HG03060 (cell line): ENCODE results near the gene ZNF276.
A peak's percentile ranks its signal among the peaks of the same experiment; 100 is the strongest.
"Not testable (repeated sequence)": the region's sequence is repeated elsewhere in the genome, so short reads cannot be mapped to it uniquely, and the experiment has no call there.

ENCODE experiments used
- ATAC-seq: cut with Tn5 transposase; IDR thresholded peaks from one replicate; pipeline ENCODE4 v1.9.1; 2021; ENCODE audit warnings: low read depth, moderate number of reproducible peaks; ENCODE audit not compliant: unreplicated experiment

The ZNF276 gene

DNA sequence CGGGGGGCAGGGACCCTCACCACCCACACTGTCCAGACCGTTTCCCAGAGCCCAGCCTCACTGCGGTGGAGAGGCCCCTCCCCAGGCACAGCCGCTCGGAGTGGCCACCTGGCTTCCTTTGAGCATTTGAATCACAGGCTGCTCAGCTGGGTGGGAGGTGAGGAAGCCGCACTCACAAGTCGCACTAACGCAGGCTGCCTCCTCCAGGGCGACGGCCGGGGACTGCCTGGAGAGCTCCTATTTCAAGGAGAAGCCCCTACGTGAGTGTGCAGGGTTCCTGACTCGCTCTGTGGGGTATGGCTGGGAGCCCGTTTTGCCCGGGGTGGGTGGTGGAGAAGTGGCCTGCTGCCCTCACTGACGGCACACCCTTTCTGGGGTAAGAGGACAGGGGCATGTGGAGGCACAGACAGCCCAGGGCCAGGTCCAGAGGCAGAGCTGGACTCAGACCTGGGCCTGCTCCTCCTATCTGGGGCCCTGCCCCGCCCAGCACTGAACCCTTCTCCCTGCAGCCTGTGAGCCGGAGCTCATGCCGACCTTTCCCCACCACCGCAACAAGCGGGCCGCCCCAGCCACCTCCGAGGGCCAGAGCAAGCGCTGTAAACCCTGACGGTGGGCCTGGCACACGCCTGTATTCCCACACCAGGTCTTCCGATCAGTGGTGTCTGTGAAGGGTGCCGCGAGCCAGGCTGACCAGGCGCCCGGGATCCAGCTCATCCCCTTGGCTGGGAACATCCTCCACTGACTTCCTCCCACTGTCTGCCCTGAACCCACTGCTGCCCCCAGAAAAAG is 26.1 kb upstream of the ZNF276 start:
- ATAC-seq, result no peak

DNA sequence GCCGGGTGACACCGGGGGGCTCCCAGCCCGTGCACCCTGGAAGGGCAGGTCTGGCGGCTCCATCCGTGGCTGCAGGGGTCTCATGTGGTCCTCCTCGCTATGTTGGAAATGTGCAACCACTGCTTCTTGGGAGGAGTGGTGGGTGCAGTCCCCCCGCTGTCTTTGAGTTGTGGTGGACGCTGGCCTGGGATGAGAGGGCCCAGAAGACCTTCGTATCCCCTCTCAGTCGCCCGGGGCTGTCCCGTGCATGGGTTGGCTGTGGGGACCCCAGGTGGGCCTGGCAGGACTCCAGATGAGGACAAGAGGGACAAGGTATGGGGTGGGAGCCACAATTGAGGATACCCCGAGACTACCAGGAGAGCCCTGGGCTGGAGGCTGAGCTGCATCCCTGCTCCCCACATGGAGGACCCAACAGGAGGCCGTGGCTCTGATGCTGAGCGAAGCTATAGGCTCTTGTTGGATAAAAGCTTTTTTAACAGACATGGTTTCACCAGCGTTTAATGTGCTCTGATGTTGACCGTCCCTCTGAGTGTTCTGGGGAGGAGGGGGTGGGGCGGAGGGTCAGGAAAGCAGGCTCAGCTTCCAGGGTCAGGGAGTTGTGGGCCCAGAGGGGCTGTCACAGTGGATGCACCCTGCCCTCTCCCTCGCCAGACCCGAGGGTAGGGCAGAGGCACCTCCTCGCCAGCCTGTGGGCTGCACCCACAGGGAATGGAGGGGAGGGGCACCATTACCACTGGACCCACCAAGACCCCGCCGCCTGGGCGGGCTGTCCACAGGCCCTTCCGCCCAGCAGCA is 25.3 kb upstream of the ZNF276 start:
- no peak for ATAC-seq

DNA sequence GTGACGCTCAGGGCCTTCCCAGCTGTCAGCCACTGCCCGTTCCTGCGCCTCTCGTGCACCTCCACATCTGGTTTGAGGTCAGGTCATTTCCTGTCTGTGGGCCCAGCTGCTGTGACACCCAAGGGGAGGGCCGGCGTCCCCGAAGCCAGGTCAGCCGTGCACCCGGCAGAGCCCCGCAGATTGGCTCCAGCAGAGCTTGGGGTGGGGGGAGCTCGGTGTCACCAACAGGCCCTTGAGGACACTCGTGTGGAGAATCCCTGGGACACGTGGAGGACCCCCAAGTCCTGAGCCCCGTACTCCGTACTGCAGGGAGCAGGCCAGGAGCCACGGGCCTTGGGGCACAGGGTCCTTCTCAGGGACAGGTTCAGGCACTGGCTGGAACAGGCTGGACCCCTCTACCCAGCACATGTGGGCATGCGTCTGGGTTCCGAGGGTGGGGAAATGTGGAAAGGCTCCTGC is 24.6 kb upstream of the ZNF276 start:
- ATAC-seq, result no peak

DNA sequence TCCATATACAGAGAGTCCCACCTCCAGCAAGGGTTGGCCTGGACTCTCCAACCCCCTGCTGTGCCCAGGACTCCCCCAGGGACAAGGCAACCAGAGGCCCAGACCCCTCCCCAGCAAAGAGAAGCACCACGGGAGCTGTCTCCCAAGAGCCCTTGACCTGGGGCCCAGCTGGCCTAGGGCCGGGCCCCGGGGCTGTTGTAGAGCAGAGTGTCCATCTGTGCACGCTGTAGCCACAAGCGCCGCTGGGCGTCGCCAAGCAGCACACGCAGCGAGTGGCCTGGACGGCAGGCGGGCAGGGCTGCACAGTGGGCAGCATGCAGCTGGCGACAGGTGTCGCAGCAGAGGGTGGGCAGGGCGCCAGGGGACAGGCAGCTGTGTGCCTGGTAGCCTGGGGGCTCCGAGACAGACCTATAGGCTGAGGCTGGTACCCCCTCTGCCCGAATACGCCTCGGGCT is 24.1 kb upstream of the ZNF276 start:
- no peak for ATAC-seq

DNA sequence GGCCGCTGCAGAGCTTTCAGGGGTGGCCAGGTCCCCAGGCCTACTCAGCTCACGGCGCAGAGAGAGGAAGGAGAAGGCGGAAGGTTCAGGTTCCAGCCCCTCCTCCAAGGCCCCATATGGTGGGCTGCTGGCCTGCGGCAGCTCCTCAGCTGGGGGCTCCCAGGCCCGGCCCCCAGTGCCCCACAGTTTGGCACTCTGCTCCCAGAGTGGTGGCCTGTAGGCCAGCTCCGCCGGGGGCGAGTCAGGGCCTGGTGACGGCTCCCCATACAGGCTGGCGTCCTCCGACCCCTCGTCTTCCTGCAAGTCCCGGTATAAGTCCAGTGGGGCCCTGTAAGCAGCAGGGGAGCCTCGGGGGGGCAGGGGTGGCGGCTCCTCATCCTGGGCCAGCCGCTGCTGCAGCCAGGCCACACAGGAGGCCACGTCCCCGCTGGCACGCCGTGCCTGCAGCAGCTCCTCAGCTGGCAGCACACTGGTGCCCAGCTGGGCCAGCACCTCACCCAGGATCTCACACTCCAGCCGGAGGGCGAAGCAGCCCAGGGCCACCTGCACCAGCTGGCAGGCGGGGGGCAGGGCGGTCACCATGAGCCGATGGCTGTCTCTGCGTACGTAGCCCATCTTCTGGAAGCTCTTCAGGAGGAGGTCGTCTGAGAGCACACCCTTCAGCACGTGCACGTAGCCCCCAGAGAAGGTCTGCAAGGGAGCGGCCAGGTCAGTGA is 23.6 kb upstream of the ZNF276 start:
- ATAC-seq, result no peak

DNA sequence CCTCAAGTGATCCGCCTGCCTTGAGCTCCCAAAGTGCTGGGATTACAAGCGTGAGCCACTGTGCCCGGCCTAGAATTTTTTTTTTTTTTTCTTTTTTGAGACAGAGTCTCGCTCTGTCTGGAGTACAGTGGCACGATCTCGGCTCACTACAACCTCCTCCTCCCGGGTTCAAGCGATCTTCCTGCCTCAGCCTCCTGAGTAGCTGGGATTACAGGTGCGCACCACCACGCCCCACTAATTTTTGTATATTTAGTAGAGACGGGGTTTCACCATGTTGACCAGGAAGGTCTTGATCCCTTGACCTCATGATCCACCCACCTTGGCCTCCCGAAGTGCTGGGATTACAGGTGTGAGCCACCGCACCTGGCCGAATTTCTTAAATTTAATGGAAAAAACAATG is 22.6 kb upstream of the ZNF276 start:
- ATAC-seq, result not testable (repeated sequence)

DNA sequence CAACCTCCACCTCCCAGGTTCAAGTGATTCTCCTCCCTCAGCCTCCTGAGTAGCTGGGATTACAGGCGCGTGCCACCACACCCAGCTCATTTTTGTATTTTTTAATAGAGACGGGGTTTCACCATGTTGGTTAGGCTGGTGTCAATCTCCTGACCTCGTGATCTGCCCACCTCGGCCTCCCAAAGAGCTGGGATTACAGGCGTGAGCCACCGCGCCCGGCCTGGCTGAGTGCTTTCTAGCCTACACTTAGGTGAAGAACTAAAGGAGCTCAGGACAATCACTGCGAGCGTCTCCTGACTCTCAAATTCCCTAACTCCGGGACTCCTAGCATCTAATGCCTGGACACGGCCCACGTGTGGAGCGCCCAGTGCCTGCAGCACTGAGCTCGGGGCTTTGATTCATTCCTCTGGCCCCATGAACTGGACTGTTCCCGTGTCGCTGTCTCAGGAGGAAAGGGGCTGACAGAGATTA is 21.7 kb upstream of the ZNF276 start:
- ATAC-seq, result not testable (repeated sequence)

DNA sequence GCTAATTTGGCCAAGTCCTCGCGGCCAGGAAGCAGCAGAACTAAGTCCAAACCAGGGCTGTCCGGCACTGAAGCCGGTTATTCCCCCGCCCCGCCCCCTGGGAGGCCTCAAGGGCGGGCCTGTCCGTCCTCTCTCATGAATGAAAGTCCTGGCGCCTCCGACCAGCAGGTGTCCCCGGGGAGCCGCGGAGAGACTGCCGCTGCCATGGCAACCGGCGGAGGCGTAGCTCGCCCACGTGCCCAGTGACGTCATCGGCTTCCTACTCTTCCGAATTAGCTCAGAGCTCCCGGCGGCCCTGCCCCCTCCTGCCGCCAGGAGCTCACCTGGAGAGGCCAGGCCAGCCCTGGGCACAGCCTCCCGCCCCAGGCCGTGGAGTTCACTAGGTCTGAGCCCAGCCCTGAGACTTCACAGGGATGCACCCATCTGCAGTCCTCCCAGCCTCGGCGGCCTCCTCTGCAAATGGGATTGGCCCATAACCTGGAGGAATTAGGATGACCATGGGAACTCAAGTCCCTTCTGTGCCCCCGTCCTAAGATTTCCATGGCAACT is 21.2 kb upstream of the ZNF276 start:
- ATAC-seq, result peak; percentile 36

DNA sequence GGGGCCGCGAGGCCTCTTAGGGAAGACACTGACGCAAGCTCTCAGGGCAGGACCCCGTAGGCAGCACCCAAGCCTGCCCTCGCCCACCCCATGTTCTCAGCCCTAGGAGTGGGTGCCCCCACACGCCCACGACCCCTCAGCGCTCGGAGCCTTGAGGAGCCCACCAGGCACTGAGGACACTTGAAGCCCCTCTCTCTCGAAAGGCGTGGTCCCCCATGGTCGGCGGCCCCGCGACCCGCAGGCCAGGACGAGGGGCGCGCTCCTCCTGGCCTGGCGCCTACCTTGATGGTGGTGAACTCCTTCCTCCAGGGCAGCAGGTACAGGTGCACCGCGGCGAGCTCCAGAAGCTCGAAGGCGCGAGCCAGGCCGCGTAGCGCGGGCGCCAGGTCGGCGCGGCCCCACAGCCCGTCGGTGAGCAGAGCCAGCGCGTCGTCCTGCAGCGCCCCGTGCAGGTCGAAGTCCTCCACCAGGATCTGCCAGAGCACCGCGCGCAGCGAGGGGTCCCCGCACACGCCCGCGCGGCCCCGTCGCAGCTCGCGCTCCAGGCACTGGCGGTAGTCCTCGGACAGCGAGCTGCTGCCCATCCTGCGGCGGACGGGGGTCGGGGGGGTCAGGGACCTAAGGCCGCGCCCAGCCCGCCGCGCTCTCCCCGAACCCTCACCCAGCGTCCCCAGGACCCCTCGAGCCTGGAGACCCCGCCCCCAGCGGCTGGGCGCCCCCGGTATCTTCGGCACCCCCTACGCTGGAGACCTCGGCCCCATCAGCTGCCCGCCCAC is 20.5 kb upstream of the ZNF276 start:
- no peak for ATAC-seq

DNA sequence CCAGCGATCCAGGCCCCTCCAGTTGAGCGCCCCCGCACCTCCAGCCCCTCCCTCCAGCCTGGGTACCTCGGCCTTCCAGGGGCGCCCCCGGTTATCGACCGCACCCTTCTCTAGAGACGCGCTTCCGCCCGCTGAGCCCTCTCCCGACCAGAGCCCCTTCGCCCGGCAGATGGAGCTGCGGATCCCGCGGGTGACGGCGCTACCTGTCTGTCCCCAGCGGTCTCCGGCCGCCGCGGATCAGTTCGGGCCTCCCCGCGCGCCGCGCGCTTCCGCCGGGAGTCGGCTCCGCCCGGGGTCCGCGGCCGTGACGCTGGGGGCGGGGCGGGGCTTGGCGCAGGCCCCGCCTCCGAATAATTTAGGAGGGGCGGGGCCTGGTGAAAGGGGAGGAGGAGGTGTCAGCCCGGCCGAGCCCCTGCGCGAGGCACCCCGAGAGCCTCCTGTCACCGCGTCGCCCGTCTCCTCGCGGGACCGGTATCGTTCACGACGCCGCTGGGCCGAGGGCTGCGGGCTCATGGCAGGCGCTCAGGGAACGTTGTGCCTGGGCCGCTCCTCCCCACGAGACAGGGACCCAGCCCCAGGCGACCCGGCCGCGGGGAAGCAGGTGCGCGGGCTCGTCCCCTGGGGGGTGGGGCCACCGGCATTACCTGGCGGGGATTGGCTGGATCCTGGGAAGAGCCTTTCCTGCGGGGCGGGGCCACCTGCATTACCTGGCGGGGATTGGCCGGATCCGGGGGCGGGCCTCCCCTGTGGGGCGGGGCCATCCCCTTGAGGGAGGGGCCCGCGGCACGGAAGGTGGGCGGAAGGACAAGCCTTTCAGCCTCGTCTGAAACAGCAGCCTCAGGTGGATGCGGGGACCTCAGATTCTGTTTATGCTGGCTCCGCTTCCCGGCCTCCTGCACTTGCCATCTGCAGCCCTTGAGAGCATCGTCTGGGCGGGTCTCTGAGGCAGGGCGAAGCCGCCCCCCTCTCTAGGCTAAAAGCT is 19.6 kb upstream of the ZNF276 start, which contains the start of gene SPATA2L:
Gene SPATA2L, minus strand, starts transcription at position 281 of the 982 bp plus-strand sequence. CDS start 473 bp downstream, outside the sequence.
- ATAC-seq, result peak; percentile 55

DNA sequence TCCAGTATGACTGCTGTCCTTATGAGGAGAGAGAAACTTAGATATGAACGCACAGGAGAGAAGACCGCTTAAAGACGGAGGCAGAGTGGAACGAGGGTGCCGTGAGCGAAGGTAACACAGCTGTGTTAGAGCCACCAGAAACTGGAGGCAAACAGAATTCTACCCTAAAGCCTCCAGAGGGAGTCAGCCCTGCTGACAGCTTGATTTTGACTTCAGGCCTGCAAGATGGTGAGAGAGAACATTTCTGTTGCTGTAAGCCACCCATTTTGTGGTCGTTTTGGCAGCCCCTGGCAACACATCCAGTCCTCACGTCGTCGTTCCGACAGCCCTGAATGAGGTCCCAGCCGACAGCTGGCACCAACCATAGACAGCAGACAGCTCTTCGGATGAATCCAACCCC is 17.1 kb upstream of the ZNF276 start:
- ATAC-seq, result no peak

DNA sequence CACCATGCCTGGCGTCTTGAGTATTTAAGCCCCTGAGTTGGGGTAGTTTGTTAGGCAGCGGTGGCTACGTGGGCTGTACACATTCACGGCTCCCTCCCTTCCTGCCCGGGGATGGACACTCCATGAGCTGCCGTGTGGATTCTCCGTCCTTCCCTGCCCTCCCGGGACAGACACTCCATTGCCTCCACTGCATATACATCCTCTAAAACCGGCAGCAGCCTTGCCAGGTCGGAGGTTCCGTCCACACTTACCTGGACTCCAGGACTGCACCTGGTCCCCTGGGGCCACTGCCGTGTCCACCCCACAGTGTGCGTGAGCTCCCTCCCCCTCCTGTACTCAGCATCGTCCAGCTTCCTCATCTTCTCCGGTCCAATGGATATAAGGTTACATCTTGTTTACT is 16.3 kb upstream of the ZNF276 start:
- no peak for ATAC-seq

DNA sequence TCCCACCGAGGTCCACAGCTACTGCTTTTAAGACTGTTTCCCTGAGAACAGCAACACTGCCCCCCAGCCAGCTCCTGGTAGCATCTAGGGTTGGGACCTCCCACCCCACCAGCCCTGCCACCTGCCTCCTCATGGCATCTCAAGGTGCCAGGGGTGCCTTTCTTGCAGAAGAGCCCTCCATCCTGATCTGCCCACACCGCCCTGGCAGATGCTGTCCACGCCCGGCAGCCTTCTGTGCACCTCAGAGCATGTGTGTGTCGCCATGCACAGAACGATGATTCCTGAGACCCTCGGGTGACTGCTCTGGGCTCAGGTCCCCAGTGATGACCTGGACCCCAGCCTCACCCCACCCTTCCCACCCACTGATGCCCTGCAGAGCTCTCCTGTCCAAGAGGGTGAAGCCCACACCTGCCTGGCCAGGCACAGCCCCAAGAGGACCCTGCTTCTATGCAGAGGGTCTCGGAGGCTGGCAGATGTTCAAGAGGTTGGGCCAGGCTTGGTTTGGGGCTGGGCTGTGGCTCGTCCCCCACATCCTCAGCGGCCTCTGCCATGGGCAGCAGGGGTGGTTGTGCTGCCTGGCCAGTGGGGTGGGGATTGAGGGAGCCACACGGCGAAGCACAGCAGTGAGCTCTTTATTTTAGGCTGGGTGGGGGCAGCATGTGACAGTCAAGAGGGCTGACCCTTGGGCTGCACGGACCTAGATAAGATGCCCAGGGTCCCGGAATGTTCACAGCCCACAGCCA is 14.6 kb upstream of the ZNF276 start:
- no peak for ATAC-seq

DNA sequence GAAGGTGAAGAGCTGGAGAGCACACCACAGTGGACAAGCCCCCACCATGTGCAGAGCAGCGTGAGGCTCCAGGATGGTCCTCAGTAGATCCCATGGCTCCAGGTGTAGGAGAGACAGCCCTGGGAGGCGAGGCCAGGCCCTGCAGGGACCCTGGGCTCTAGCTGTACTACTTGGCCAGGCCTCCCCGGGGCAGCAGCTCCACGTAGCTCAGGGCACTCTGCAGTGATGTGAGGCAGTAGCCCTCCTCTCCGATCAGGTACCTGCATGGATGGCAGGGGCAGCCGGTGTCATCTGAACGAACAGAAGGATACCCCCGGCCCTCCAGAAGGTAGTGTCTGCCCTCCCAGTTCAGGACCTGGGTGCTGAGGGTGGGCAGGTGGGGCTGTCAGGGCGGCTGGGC is 13.6 kb upstream of the ZNF276 start:
- no peak for ATAC-seq

DNA sequence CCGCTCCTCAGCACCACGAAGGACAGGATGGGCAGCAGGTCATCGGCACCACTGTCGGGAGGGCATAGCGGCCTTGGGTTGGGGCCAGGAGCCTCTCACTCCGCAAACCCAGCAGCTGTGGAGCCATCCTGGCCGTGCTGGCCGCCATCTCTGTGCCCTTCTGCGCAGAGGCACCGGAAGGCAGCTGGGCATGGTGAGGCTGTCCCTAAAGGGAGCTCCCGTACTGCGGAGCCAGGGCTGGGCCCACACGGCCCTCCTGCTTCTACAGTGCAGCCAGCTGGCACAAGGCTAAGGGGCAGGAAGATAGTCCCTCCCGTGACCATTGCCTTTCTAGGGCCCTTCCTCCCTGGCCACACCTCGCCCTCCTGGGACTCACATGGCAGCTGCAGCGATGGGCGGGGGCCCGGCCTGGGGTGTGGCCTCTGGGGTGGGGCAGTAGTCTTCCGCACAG is 12.8 kb upstream of the ZNF276 start:
- no peak for ATAC-seq

DNA sequence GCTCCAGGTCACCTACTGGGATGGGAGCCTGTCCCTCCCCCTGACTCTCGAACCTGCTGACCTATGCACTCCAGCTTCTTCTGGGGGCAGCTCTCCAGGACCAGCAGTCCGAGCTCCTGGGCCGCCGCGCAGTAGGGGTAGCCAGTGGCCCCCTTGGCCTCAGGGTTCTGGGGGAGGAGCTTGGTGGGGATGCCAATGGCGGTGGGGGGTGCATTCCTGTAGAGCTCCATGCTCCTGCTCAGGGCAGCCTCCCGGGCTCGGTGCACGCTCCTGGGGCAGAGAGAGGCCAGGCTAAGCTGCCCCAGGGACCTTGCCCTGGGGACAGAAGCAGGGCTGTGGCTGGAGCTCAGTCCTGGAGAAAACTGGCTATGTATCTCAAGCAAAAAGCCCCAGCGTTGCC is 12.2 kb upstream of the ZNF276 start:
- no peak for ATAC-seq

DNA sequence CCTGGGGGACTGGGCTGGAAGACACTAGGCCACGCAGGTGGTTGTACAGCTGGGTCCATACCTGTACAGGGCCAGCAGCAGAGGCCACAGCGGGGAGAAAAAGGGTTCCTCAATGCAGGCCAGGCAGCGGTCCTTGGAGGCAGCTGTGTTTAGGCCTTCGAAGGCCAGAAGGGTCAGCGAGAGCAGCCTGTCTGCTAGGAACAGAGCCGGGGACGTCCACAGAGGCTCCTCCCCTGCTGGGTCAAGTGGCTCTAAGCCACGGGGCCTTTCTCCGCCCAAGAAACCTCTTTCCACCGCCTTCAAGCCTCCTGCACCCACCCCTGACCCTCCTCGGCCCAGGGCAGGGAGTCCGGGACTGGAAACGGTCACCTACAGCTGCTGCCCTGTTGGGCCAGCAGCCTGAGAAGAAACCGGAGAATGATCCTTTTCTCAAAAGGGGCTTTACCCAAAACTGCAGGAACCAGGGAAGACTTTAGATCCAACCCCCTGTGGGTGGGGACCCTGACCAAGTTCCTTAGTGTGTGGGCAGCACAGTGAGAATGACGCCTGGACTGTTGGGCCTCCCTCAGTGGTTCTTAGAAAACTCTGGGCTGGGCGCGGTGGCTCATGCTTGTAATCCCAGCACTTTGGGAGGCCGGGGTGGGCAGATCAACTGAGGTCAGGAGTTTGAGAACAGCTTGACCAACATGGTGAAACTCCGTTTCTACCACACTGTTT is 11.5 kb upstream of the ZNF276 start:
- no peak for ATAC-seq
